HG02852 (cell line): ENCODE data around the gene SIGLEC6.

Source experiments
- ATAC-seq: cut with Tn5 transposase; IDR thresholded peaks from one replicate; pipeline ENCODE4 v1.9.1; 2021; ENCODE audit warnings: mild to moderate bottlenecking, moderate library complexity; ENCODE audit not compliant: unreplicated experiment

The SIGLEC6 gene

GRCh38 chr19:51531349-51532315 lies at the start of gene SIGLEC6:
SIGLEC6 (minus strand) TSS chr19:51531670; CDS start chr19:51531648, 22 bp downstream.
- peak; percentile 71 for ATAC-seq

GRCh38 chr19:51576850-51577249 lies 45.4 kb upstream of the SIGLEC6 start:
- no peak for ATAC-seq

DNA sequence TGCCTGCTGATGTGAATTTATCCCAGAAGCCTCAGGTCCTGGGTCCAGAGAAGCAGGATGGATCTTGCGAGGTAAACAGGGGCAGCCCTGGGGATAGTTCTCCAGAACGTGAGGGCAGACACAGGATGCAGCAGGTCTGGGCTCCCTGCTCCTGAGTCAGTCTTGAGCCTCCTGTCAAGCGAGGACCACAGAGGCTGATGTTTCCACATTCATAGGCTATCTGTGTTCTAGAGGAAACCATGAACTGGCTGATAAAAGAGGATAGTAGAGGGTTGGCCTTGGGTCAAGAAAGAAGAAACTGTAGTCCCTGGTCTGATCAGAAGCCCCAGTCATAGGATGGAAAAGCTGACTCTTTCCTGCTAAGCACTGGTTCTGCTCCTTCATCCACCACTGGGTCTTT lies 41.9 kb upstream of the SIGLEC6 start:
- ATAC-seq, result no peak

DNA sequence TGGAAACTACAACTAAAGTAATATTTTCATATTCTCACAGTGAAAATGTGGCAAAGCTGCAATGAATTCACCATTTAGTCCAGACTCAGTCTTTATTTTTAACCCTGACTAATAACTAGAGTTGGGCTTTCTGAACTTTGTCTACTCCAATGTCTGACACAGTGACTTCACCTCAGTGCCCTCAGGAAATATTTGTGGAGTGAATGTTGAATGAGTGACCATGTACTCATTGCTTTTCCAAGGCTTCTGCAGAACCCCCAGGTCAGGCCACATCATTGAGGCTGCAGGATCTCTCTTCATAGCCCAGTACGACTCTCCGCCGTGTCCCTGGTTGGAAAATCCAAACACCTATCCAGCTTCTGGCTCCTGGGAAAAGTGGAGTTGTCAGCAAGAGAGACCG lies 41.4 kb upstream of the SIGLEC6 start:
- no peak for ATAC-seq

- ATAC-seq, result no peak
Observed at GRCh38 chr19:51572410-51572809, 40.9 kb upstream of the SIGLEC6 start.

DNA sequence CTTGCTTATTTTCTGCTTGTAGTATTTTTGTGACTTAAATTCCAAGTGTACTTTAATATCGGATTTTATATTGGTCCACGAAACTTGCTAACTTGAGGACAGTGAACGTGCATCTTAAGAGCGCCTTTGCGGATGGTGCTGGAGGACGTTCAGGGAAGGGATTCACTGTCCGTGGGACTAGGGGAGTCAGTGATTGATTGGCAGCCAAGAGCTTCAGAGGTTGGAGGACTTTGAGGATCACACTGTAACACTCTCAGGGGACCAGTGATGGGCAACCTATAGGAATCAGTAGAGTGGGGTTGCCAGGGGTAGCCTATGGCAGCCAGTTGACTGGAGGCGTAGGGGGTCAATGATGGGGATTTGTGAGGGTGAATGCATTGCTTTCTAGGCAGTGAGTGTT lies 40.1 kb upstream of the SIGLEC6 start:
- ATAC-seq, result no peak

DNA sequence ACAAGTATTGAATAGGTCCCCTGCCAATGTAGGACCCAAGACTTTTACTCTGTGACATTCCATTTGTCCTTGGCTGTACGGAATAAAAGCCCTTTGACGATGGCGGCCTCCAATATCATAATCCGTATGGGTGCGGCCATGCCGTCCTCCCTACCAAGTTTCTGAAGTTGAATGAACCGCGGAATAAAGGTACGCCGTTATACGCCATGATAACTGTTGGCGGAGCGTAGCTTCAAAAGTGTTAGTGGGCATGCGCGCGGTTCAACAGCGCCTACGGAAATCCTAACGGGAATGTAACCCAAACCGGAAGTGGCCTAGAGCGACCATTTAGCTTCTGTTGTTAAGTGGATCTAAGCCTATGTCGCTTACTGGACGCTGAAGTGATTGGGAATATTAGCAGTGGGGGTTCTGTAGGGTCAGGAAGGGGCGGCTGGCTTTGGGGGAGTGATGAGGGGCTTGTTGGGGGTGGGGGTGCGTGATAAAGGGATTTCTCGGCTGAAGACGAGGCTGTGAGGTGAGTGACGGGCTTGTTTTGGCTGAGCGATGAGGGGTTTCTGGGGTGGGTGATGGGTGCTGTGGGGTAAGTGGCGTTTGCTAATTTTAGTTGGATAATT lies 39.6 kb upstream of the SIGLEC6 start, which contains the start of gene ZNF175:
TSS of gene ZNF175 (plus strand) at position 322 of the 614 bp plus-strand sequence. CDS start 2,047 bp downstream, outside the sequence.
- peak; percentile 77 for ATAC-seq

DNA sequence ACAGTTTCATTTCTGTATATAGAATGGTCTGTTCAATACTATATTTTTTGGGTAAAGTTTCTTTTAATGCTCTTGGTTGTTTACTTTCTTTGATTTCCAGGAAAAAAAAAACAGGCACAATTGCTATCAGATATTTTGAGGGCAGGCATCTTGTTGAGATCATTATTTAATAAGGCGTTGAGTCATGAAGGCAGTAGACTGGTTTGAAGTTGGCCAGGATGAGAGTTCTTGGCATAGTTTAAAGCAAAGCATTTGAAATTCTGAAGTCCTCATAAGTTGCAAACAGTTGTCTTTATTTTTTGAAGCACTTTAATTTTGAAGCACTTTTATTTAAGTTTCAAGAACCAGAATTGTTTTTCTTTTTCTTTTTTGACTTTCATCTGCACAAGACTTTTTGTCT lies 37.0 kb upstream of the SIGLEC6 start:
- ATAC-seq, result no peak

DNA sequence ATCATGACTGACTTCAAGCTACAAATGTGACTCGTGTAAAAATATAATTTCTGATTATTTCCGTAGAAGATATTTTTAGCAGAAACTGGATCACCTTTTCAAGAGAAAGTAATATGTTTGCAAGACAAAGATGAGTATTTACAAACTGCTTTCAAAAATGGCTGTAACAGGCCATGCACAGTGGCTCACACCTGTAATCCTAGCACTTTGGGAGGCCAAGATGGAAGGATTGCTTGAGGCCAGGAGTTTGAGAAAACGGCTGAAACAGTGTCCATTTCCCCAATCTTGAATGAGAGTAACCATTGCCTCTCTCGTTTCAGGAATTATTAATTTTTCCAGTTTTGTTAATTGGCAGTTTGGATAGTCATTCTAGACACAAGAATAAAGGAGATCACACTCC lies 36.1 kb upstream of the SIGLEC6 start:
- no peak for ATAC-seq

GRCh38 chr19:51566489-51567100 lies 35.1 kb upstream of the SIGLEC6 start:
- ATAC-seq, result no peak

DNA sequence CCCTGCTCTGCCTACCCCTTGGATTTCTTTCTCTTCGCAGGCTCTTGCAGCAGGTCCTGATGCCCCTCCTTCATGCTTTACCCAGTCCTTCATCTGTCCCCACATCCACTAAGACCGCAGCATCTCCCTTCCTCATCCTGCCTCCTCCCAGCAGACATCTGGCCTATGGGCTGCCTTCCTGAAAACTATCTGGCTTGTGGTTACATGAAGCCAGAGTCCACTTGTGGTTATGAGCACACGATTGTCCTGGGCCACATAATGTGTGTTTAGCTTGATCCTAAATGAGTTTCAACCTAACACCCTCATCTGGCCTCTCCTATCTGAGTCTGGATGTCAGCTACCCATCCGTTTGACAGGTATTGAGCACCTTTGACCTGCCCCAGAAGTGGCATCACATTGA lies 34.1 kb upstream of the SIGLEC6 start:
- ATAC-seq, result no peak

DNA sequence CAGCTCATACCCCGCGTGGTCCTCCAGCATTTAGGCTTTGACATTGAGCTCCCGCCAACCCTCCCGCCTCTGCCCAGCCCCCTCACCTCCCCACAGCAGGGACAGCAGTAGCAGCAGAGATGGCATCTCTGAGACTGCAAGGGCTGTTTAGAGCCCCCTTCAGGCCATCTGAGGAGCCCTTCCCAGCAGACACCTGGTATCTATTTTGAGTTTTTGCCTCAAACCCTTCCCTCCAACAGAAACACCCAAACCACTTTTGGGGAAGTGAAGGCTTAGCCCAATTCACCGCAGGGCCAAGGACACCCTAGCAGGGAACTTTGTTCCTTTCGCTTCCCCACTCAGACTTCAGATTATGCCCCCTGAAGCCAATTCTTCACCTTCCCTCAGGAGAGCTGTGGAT lies 33.3 kb upstream of the SIGLEC6 start:
- no peak for ATAC-seq

DNA sequence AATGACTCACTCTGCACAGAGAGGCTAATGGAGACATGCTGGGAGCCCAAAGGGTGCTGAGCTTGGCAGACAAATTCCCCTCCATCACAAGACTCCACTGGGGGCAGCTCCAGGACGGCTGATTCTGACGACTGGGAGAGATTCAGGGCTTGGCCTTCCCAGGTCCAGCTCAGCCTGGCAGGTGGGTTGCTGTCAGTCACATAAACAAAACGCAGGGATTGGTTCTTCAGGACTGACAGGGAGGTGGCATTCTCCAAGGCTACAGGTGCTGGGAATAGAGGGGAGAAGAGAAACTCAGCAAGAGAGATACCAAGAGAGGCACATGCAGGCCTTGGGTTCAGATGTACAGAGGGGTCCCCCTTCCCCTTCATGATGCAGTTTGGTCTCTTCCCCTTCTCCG lies 28.9 kb upstream of the SIGLEC6 start:
- ATAC-seq, result no peak

DNA sequence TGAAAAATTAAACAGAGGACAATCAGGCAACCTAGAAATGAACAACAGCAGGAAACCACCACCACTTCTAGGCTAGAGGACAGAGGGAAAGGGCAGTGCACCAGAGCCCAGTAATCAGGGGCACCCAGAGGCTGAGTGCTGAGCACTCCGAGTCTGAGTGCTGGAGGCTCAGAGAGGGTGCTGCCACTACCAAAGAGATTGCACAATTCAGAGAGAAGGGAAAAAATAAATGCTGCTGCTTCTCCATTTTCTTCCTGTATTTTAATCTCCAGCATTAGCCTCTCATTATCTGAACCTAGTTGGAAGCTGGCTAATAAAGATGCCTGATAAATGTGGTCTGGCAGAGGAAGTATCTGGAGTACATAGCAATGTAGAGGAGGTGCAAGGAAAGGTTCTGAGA lies 27.8 kb upstream of the SIGLEC6 start:
- no peak for ATAC-seq

DNA sequence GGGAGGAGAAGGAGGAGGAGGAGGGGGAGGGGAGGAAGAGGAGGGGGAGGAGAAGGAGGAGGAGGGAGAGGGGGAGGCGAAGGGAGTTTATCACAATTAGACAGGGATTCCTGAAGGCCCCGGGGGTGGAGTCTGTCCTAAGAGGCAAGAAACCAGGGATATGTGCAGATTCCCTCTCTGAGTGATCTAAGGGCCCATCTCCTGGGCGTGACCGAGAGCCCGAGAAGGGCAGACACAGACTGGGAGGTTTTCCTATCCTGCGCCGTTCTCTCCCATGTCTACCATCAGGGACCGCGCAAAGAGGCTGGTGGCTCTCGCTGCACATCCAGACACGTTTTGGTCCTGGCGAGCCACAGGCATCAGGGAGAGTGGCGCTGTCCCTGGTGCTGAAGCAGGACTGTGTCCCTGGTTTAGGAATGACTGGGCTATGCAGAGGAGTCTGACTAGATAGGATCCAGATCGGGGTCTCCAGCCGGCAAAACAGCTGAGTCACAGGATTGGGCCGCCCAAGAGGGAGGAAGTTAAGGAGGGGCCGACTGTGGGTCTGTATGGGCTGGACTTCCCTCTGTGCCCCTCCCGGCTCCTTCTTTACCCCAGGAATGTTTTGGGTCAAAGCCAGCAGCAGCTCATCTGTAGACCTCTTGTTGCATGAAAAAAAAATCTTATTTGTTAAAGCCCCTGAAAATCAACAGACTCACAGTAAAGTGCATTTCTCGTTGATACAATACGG lies 21.7 kb upstream of the SIGLEC6 start:
- ATAC-seq, result no peak

DNA sequence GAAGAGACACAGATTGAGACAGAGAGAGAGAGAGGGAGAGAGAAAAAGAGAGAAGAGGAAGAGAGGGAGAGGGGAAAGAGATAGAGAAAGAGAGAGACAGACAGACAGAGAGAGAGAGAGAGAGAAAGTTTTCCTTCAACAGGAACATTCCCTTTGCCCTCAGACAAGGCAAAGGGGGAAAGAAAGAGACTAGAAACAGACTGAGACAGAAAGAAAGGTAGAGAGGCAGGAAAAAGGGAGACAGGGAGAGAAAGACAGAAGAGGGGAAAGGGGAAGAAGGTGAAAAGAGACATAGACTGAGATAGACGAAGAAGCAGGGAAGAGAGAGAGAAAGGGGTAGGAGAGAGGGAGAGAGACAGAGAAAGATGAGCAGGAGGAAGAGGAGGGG lies 21.1 kb upstream of the SIGLEC6 start:
- ATAC-seq, result no peak

- no peak for ATAC-seq
Observed at GRCh38 chr19:51551673-51552432, 20.4 kb upstream of the SIGLEC6 start.

DNA sequence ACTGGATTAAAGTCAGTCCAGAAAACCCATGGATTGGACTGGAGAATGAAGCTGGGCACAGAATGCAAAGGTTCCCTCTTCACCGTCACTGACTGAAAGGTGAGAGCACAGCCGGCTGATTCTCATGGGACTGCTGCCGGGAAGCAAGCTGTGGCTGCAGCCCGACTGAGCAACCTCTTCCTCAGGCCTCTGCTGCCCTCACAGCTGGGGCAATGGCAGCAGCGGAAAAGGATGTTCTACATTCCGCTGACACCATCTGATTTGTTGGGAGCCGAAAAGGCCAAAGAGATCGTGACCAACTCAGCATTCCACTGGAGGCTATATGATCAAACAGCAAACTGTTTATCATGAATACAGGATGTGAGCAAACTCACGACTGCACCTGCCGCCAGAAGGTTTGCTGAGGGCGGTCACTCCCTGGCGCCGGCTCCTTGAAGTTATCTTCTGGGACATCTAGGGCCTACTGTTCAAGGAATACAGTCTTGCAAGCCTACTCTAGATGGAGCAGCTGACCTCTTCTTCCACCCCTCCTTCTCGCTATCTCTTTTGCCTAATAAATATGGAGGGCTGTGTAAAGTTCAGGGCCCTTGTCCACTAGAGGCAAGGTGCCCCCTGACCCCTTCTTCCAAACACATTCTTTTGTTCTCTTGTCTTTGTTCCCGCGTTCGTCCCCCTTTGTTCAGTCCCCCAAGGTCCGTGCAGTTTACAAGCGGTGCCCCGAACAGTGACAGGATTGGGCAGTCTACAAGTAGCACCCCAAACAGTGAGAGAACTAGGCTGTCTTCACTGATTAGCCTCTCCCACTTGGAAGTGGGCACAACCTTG lies 19.6 kb upstream of the SIGLEC6 start:
- ATAC-seq, result no peak

DNA sequence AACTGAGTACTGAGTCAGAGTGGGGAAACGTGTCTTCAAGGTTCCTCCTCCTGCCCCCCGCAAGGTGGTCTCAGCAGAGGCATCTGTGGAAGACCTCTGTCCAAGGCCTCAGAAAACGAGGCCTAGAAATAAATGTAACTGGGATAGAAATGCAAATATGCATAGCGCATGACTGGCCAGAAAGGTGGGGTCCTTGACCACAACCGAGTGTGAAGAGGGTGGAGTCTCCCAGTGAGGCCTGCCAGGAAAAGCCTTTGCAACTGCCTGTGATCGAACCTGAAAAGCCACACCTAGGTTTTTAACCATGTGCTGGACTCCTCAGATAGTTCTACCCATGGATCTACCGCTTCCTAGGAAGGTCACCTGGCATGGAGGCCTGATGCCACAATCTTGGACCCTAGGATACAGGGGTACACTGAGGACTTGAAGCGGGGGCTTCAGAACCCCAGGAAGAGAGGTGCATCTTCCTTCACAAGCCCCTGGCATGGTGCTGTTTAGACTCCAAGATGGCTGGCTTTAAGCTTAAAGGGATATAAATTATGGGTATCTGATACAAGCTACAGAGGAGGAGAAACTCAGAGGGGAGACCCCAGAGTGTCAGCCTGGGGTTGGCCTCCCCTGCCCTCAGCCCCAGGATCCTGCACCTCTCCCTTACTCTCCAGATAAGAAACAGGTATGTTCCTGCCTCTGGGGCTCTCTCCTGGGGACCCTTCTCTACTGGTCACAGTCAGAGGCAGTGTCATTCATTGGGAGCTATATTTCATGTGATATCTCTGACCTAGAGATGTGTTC lies 18.3 kb upstream of the SIGLEC6 start:
- ATAC-seq, result no peak
